Activated CD4-positive, alpha-beta T cell treated with anti-CD3 and anti-CD28 coated beads for 36 hours (primary cell): ENCODE data around the gene WDR31. TPM values are rescaled to one million over a fixed set of nuclear protein-coding genes. Genes with fewer than 3 reads are reported as not detected.

Experiments used
- ATAC-seq: fragments of 200-7000 bp; cut with Tn5 transposase; one replicate; pipeline ENCODE4 v1.10.0; 2021; ENCODE audit warnings: mild to moderate bottlenecking, moderate library complexity
- CTCF ChIA-PET: fragments of 350-600 bp; sonication (Branson Sonifier 250); formaldehyde crosslinking; loops from one replicate; lab custom pipeline; 2021; ENCODE audit warnings: antibody characterized with exemption; lab: Charles Lee
- POLR2A ChIA-PET: fragments of 350-600 bp; sonication (Branson Sonifier 250); formaldehyde crosslinking; loops from one replicate; lab custom pipeline; 2021; ENCODE audit warnings: antibody characterized with exemption, inconsistent platforms; lab: Charles Lee
- DNase-seq: peaks from one replicate; pipeline ENCODE4 v3.0.0-alpha.2; 2020
- H3K27ac Mint-ChIP-seq: one replicate; pipeline ENCODE4 v1.8.0; 2021; ENCODE audit warnings: mixed read lengths
- H3K27me3 Mint-ChIP-seq: one replicate; pipeline ENCODE4 v1.8.0; 2021; ENCODE audit warnings: mixed read lengths
- H3K36me3 Mint-ChIP-seq: one replicate; pipeline ENCODE4 v1.8.0; 2021; ENCODE audit warnings: low read depth, mixed read lengths
- H3K4me1 Mint-ChIP-seq: one replicate; pipeline ENCODE4 v1.8.0; 2021; ENCODE audit warnings: mixed read lengths
- H3K4me3 Mint-ChIP-seq: one replicate; pipeline ENCODE4 v1.8.0; 2021; ENCODE audit warnings: mild to moderate bottlenecking, moderate library complexity, mixed read lengths
- H3K9me3 Mint-ChIP-seq: one replicate; pipeline ENCODE4 v1.8.0; 2021; ENCODE audit warnings: low read depth, mixed read lengths
- intact Hi-C, 2 experiments: fragments of 100-400 bp; cut with DNase I in 1 of 2; cut with micrococcal nuclease in 1 of 2; formaldehyde crosslinking; loops; one replicate each; pipeline versions ENCODE4 v1.14.2 to v1.15.1; 2022 to 2024; cut with DNase I, micrococcal nuclease
- total RNA-seq, 2 experiments: library from RNA; stranded (reverse); gene quantifications; one replicate each; pipeline ENCODE4 v1.2.3, GENCODE V29; 2021

Gene WDR31
- total RNA-seq, 2 experiments from 2014 or later: 1.7 to 2.1 TPM

DNA sequence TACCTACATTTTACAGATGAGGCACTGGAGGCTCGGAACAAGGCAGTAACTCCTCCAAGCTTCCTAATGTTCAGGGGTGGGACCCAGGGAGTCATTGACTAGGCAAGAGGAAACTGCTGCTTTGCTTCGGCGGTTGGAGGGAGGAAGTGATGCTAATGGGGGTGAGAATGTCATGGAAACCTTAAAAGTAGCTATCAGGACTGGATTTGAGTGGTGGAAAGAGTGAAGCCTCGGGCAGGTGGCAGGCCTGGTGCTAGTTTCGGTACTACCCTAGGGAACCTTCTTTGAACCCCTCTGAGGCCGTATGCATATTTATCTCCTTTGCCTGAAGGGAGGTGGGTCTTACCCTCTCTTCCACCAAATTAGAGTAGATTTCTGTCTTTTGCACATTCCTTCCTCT, 10.9 kb upstream of the WDR31 start:
- Mint-ChIP-seq H3K27me3 (peaks cover 37% of the 10 kb centered on the region), H3K4me3 (peak overlapping the region; percentile 75), H3K9me3 (no peaks in the 10 kb centered on the region), H3K27ac (peak overlapping the region; percentile 71), H3K4me1 (peaks cover 36% of the 10 kb centered on the region), H3K36me3 (no peaks in the 10 kb centered on the region)
- DNase-seq: peak; percentile 67
- ChIA-PET CTCF (interaction anchor here (0.6 to 2.8 kb wide), 10 partner anchors 11 to 766 kb away, joined by 3 to 11 read pairs (median 4); partner anchors contain the start of genes HDHD3 and WDR31), POLR2A (interaction anchor here (0.6 to 1.9 kb wide), 5 partner anchors 10 to 481 kb away, joined by 3 to 6 read pairs (median 4); partner anchors contain the start of genes C9orf43, POLE3 and WDR31)
- ATAC-seq: peak; percentile 47
- intact Hi-C loops: loop anchor here (1.0 to 2.0 kb wide), 4 partner anchors 10 to 60 kb away; partner anchors contain the start of genes ALAD (in 1 of the 2), C9orf43 (in 1 of the 2), POLE3 (in 1 of the 2) and WDR31 (in 1 of the 2)

DNA sequence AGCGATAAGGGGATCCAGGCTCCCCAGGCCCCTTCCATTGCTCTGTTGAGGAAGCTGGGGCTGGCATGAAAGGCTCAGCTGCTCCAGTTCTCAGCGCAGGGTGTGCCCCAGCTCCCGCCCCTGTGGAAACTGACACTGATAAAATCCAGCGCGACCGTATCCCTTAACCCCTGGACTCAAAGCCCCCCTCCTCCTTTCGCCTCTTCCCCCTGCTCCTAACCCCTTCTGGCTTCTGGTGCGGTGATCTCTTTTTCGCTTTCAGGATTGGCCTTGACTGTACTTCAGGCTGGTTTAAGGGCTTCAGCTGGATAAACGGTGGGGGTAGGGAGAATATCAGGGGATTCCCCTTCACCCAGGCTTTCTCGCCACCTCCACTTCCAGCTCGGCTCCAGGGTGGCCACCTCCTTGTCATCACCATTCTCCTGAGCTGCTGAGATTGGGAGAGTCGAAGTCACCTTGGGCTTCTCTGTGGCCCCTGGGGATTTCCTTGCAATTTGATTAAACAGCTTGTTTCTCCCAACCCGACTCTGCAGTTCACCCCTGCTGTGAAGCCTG, 10.1 kb upstream of the WDR31 start:
- ChIA-PET POLR2A (interaction anchor here (0.7 to 1.9 kb wide), 4 partner anchors 10 to 60 kb away, joined by 3 to 6 read pairs (median 4); partner anchors contain the start of genes C9orf43, POLE3 and WDR31), CTCF (interaction anchor here (0.5 to 2.8 kb wide), 10 partner anchors 10 to 766 kb away, joined by 3 to 11 read pairs (median 4); partner anchors contain the start of gene WDR31)
- intact Hi-C loops: loop anchor here (1.0 to 2.0 kb wide), 3 partner anchors 10 to 61 kb away; partner anchors contain the start of genes ALAD (in 1 of the 2), C9orf43 (in 1 of the 2), POLE3 (in 1 of the 2) and WDR31 (in 1 of the 2)
- ATAC-seq (peak; percentile 20), DNase-seq (peak; percentile 37)
- Mint-ChIP-seq H3K9me3 (no peaks in the 10 kb centered on the region), H3K4me1 (peaks cover 44% of the 10 kb centered on the region), H3K27me3 (peaks cover 37% of the 10 kb centered on the region), H3K27ac (peak overlapping the region; percentile 71), H3K36me3 (no peaks in the 10 kb centered on the region), H3K4me3 (peak overlapping the region; percentile 75)

DNA sequence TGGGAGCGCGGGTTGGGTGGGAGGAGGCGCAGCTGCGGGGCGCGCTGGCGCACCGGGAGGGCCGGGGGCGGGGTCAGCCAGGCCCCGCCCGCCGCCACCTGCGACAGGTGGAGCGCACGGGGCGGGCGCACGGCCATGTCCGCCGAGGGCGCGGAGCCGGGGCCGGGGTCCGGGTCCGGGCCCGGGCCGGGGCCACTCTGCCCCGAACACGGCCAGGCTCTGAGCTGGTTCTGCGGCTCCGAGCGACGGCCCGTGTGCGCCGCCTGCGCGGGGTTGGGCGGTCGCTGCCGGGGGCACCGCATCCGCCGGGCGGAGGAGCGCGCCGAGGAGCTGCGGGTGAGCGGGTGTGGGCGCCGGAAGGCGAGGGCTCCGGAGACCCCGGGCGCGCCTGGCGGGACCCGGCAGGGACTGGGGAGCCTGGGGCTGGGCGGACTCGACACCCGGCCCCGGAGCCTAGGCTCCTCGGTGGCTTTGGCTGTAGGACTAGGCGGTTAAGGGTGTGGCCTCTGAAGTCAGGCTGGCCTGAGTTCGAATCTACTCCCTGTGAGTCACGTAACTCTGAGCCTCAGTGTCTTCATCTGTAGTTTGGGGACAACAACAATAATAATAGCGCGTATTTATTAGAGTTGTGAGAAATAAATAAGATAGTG, 9.5 kb upstream of the WDR31 start, which contains the start of gene BSPRY:
Gene BSPRY, plus strand, starts transcription at position 97 of the 650 bp plus-strand sequence. Its CDS starts 39 bp downstream, at position 136.
- peak; percentile 48 for DNase-seq
- peak within 1 kb of the TSS; percentile 71 for H3K27ac Mint-ChIP-seq
- no peaks in the 10 kb centered on the region for H3K36me3 Mint-ChIP-seq
- POLR2A ChIA-PET: interaction anchor here (1.2 to 1.3 kb wide), 2 partner anchors 9 to 61 kb away, joined by 3 to 5 read pairs; partner anchors contain the start of genes C9orf43, POLE3 and WDR31
- peak within 1 kb of the TSS; percentile 75 for H3K4me3 Mint-ChIP-seq
- H3K27me3 Mint-ChIP-seq: peaks cover 37% of the 10 kb centered on the region
- H3K9me3 Mint-ChIP-seq: no peaks in the 10 kb centered on the region
- intact Hi-C loops: loop anchor here (1.0 to 10.0 kb wide), 7 partner anchors 9 to 295 kb away; partner anchors contain the start of genes WDR31 (in 2 of the 2), ALAD (in 1 of the 2), C9orf43 (in 1 of the 2) and CDC26 (in 1 of the 2)
- CTCF ChIA-PET: interaction anchor here (0.9 to 2.8 kb wide), 6 partner anchors 10 to 80 kb away, joined by 3 to 11 read pairs (median 4); partner anchors contain the start of gene WDR31
- peaks cover 48% of the 10 kb centered on the region for H3K4me1 Mint-ChIP-seq
- peak; percentile 42 for ATAC-seq

DNA sequence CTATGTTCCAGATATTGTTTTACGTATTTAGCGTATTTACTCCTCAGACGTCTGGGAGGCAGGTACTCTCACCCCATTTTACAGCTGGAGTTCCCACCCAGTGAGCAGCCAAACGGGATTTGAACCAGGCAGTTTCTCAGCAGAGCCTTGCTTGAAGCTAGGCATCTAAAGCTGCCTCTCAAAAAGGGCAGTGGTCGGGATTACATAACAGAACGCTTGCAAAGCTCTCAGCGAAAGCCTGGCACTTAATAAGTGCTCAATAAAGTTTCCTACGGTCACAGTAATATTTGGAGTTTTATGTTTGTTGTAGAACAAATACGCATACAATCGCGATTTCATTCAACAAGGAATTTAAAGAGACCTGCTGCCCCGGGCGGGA, 9.0 kb upstream of the WDR31 start:
- DNase-seq (no peak), ATAC-seq (no peak)
- H3K27me3 Mint-ChIP-seq: peaks cover 37% of the 10 kb centered on the region
- CTCF ChIA-PET: interaction anchor here (0.9 to 2.8 kb wide), 4 partner anchors 9 to 79 kb away, joined by 3 to 11 read pairs (median 4); partner anchors contain the start of gene WDR31
- POLR2A ChIA-PET: interaction anchor here (1.3 kb wide), 1 partner anchor 9 kb away, joined by 5 read pairs; the partner anchor contains the start of gene WDR31
- no peaks in the 10 kb centered on the region for H3K9me3 Mint-ChIP-seq
- H3K4me1 Mint-ChIP-seq: peaks cover 48% of the 10 kb centered on the region
- H3K4me3 Mint-ChIP-seq: peak overlapping the region; percentile 66
- no peak overlapping the region for H3K27ac Mint-ChIP-seq
- H3K36me3 Mint-ChIP-seq: no peaks in the 10 kb centered on the region
- intact Hi-C loops: loop anchor here in 1 of 2 experiments (1.0 to 10.0 kb wide), 5 partner anchors 9 to 294 kb away; partner anchors contain the start of genes CDC26, PRPF4, SLC31A2 and WDR31

DNA sequence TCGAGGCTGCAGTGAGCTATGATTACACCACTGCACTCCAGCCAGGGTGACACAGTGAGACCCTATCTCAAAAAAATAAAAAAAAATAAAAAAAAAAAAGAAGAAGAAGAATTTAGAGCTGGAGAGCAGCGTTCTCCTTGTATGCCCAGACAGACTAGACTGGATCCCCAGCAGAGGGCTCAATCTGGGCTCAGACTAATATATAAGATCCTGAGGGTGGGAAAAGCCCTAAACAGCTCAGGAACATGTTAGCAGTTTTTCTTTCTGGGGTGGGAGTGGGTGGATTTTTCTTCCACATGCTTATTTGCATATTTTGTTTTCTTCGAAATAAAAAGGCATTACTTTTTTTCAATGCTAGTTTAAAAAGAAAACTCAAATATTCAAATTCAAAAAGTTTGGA, 8.4 kb upstream of the WDR31 start:
- Mint-ChIP-seq H3K27ac (no peak overlapping the region), H3K9me3 (no peaks in the 10 kb centered on the region), H3K4me3 (no peak overlapping the region), H3K36me3 (no peaks in the 10 kb centered on the region), H3K4me1 (peaks cover 48% of the 10 kb centered on the region), H3K27me3 (peaks cover 34% of the 10 kb centered on the region)
- ATAC-seq (no peak), DNase-seq (no peak)
- ChIA-PET POLR2A (no interaction called here), CTCF (interaction anchor here (0.6 to 2.8 kb wide), 7 partner anchors 9 to 310 kb away, joined by 3 to 11 read pairs (median 3); partner anchors contain the start of genes CDC26, PRPF4 and WDR31)
- intact Hi-C loops: loop anchor here in 1 of 2 experiments (2.0 to 10.0 kb wide), 3 partner anchors 74 to 294 kb away; partner anchors contain the start of genes CDC26, PRPF4, SLC31A2 and ZFP37

DNA sequence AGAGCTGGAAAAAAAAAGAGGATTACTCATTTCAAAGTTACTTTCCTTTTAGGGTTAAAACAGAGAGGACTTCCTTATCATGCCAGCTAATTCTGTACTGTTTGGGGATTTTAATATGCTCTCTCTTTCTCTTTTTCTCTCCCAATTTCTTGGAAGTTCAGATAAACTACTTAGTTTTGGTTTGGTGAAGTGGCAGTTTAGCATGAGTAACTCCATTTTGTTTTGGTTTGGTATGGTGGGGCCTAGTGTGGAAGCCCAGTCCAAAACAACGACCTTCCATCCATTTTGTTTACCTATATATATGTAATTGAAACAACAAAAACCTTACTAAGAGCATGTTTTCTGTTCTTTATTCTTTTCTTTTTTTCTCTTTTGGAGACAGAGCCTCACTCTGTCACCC, 5.6 kb upstream of the WDR31 start:
- Mint-ChIP-seq H3K4me3 (no peak overlapping the region), H3K27ac (no peak overlapping the region), H3K27me3 (peaks cover 14% of the 10 kb centered on the region), H3K9me3 (no peaks in the 10 kb centered on the region), H3K4me1 (peaks cover 44% of the 10 kb centered on the region), H3K36me3 (no peaks in the 10 kb centered on the region)
- ChIA-PET POLR2A (no interaction called here), CTCF (interaction anchor here (1.2 to 2.1 kb wide), 2 partner anchors 65 to 69 kb away, joined by 4 to 8 read pairs; partner anchors contain the start of genes C9orf43 and POLE3)
- intact Hi-C loops: loop anchor here in 1 of 2 experiments (5.0 to 10.0 kb wide), 2 partner anchors 193 to 291 kb away; partner anchors contain the start of genes SLC31A2 and ZFP37
- DNase-seq (no peak), ATAC-seq (peak; percentile 8)

DNA sequence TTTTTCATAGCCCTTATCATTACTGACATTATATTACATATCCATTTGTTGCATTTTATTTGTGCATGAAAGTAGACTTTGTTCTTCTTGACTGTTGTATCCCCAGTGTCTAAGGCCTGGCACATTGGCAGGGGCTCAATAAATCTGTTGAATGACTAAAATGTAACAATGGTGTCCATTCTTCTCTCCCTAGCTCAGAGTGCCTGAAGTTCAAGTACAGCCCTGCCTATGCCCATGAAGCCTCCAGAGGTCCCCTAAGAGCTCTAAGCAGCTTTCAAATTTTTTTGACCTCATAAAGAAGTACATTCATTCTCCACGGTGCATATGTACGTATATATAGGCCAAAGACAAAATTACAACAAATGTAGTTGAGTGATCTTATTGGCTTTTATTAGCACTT, 5.1 kb upstream of the WDR31 start:
- Mint-ChIP-seq H3K4me1 (peaks cover 44% of the 10 kb centered on the region), H3K9me3 (no peaks in the 10 kb centered on the region), H3K27me3 (peaks cover 10% of the 10 kb centered on the region), H3K36me3 (no peaks in the 10 kb centered on the region), H3K4me3 (no peak overlapping the region), H3K27ac (peak overlapping the region; percentile 1)
- intact Hi-C loops: loop anchor here in 1 of 2 experiments (5.0 to 10.0 kb wide), 2 partner anchors 193 to 290 kb away; partner anchors contain the start of genes SLC31A2 and ZFP37
- DNase-seq (no peak), ATAC-seq (no peak)
- CTCF ChIA-PET: interaction anchor here (0.6 to 2.1 kb wide), 3 partner anchors 24 to 68 kb away, joined by 3 to 8 read pairs (median 4); partner anchors contain the start of genes C9orf43 and POLE3
- POLR2A ChIA-PET: no interaction called here

DNA sequence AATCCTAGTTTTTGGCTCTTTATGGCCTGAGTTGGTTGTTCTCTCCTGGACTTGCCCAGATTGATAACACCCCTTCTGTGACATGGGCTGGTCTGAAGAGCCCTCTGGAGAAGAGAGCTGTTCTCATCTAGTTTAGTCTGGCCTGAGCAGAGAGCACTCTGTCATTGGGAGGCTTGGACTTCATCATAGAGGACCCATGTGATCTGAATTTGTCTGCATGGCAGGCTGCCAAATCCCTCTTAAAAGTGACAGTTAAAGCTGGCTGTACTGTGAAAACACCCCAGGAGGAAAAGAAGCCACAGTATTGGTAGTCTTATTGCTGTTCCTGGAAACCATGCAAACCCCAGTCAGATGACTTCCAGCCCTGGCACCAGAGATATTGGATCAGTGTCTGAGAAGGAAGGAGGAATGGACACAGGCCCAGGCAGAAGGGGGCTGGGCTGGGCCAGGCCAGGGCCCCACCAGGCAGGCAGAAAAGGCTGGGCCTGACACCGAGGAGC, 3.7 kb upstream of the WDR31 start:
- ATAC-seq (no peak), DNase-seq (peak; percentile 37)
- H3K27ac Mint-ChIP-seq: no peak overlapping the region
- CTCF ChIA-PET: interaction anchor here (0.6 kb wide), 1 partner anchor 74 kb away, joined by 3 read pairs; no protein-coding TSS in a partner anchor
- H3K4me1 Mint-ChIP-seq: peaks cover 43% of the 10 kb centered on the region
- no peak overlapping the region for H3K4me3 Mint-ChIP-seq
- POLR2A ChIA-PET: no interaction called here
- H3K36me3 Mint-ChIP-seq: no peaks in the 10 kb centered on the region
- intact Hi-C loops: loop anchor here (5.0 to 10.0 kb wide), 2 partner anchors 34 to 289 kb away; partner anchors contain the start of genes HDHD3 (in 1 of the 2) and ZFP37 (in 1 of the 2)
- H3K9me3 Mint-ChIP-seq: no peaks in the 10 kb centered on the region
- H3K27me3 Mint-ChIP-seq: peaks cover 3% of the 10 kb centered on the region

DNA sequence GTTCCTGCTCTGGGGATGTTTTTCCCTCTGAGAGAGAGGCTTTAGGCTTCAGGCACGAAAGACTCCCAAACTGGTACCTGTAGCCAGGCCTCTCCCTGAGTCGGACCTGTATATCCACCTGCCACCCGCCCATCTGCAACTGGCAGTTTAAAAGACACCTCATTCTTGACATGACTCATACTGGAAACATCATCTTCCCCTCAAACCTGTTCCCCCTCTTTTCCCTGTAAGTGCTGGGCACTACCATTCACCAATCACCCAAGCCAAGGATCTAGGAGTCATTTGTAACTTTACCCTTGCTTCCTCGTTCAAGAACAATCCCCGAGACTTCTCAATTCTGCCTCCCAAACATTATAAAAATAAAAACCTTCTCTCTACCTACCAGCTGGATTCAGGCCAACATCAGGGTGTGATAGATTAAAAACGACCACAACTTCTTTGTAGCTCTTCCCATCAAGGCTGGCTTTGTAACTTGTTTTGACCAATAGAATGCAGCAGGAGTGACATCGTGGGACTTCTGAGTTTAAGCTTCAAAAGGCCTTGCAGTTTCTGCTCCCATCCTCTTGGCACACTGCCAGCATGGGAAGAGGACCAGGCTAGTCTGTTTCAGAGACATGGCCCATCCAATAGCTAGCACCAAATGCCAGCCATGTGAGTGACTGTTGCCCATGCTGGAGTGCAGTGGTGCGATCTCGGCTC, 1.8 kb upstream of the WDR31 start:
- CTCF ChIA-PET: interaction anchor here (0.9 kb wide), 2 partner anchors 121 to 316 kb away, joined by 4 read pairs; partner anchors contain the start of genes FKBP15 and SLC31A1
- H3K4me1 Mint-ChIP-seq: peaks cover 38% of the 10 kb centered on the region
- ATAC-seq (no peak), DNase-seq (no peak)
- H3K36me3 Mint-ChIP-seq: no peaks in the 10 kb centered on the region
- intact Hi-C loops: loop anchor here (2.0 to 10.0 kb wide), 5 partner anchors 35 to 855 kb away; partner anchors contain the start of genes C9orf43 (in 1 of the 2), FKBP15 (in 1 of the 2), HDHD3 (in 1 of the 2) and KIAA1958 (in 1 of the 2)
- no peak overlapping the region for H3K4me3 Mint-ChIP-seq
- no peak overlapping the region for H3K27ac Mint-ChIP-seq
- POLR2A ChIA-PET: no interaction called here
- no peaks in the 10 kb centered on the region for H3K9me3 Mint-ChIP-seq
- H3K27me3 Mint-ChIP-seq: no peaks in the 10 kb centered on the region
